GM15510 (cell line): ENCODE data around the gene STXBP3.

ENCODE experiments used
- POLR2A ChIP-seq: IDR thresholded peaks from 3 replicates; pipeline ENCODE4 v1.6.1; 2011; ENCODE audit warnings: borderline replicate concordance; ENCODE audit not compliant: insufficient read length; ENCODE audit errors: extremely low read depth

Gene STXBP3

DNA sequence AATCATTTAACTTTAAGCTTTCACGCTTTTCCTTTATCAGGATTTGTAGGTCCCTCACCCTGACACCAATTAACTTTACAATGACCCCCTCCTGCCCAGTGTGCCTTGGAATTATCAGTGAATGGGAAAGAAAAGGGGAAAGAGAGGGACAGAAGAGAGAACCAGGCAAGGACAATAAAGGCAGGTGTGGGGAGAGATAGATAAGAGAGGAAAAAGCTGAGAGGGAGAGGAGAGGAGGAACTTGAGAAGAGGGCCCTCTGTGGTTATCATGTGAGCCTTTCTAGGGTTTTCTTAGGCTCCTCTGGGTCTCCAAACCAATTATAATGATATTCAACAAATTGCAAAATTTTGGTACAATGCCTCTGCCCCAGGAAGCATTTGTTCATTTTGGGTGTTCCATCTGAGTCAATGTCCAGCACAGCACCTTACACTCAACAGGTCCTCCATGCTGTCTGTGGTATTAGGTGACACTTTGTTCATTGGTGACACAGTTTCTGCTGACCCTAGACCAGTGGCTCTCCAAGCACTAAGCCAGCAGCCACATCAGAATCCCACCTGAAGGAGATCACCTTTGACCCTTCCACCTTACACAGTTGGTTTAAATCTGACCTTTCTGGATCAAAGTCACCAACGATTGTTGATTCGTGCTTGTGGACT, 96.2 kb downstream of the STXBP3 start:
- no peak for TF ChIP-seq POLR2A

- no peak for TF ChIP-seq POLR2A
Observed at GRCh38 chr1:108843390-108844137, 97.1 kb downstream of the STXBP3 start.

GRCh38 chr1:108845446-108845845, 99.0 kb downstream of the STXBP3 start:
- TF ChIP-seq POLR2A, result no peak

DNA sequence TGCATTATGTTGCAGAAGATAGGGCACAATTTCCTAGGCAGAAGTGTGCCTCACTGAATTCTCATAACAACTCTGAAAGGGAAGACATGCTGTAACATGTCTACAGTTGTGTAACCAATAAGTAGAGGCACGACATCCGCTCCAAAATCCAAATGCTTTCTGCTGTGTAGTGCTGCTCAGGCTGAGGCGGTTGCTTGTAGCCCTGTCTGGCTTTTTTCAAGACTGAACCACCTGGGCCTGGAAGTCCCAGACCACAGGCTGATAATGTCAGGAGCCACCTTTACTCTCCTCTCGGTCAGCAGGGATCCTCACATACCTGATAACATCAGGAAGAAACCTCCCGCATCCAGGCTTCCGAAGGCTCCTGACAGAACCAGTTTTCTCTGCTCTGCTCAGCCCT, 99.5 kb downstream of the STXBP3 start:
- TF ChIP-seq POLR2A, result no peak

DNA sequence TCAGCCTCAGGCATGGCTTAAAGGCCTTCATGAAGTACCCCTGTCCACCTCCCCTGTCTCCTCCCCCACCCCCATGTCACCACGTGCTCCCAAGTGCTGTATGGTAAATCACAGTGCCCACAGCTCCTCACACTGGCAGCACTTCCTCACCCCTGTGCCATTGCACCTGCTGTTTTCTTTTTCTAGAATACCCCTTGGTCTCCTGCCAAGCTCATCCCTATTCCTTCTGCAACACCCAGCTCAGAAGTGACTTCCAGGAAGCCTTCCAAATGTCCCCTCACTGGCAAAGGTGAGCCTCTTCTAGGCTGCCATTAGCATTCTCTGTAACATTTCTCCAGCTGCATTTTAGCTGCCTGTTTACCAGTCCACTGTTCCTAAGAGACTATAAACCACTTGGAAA, 101.0 kb downstream of the STXBP3 start:
- TF ChIP-seq POLR2A, result no peak

DNA sequence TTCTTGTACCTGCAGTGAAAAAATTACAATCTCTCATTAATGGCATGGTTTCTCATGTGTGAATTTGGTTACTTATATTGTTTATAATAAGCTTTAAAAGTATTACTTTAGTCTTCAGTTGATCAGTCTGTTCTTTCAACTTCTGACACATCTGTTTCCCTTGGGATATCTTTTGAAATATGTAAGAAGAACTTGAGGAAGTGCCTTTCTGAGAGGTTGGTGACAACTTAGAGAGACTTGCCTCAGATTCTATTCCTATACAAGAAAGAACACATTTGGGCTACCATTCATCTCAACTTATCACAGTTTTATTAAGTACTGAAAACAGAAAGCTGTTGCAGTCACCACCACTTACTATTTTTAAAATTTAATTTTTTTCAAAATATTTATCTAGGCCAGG, 102.3 kb downstream of the STXBP3 start:
- TF ChIP-seq POLR2A, result no peak

GRCh38 chr1:108850929-108851328, 104.5 kb downstream of the STXBP3 start:
- TF ChIP-seq POLR2A, result no peak

DNA sequence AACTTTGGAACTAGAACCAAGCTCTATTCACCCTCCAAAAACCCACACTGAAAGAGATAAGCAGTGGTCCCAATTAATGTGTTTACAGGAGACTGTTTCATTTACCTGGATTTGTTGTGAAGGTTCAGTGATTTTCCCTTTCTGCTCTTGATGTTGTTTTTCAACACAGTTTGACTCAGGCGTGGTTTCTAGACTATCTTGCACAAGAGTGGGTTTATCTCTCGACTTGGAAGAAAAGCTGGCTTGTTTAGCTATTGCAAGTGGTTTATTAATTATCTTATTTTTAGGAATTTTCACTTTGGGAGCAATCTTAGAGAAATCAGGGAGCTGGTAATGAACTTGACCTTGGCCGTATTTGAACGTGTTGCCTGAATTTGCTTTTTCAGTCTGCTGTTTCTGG, 105.1 kb downstream of the STXBP3 start:
- TF ChIP-seq POLR2A, result no peak

DNA sequence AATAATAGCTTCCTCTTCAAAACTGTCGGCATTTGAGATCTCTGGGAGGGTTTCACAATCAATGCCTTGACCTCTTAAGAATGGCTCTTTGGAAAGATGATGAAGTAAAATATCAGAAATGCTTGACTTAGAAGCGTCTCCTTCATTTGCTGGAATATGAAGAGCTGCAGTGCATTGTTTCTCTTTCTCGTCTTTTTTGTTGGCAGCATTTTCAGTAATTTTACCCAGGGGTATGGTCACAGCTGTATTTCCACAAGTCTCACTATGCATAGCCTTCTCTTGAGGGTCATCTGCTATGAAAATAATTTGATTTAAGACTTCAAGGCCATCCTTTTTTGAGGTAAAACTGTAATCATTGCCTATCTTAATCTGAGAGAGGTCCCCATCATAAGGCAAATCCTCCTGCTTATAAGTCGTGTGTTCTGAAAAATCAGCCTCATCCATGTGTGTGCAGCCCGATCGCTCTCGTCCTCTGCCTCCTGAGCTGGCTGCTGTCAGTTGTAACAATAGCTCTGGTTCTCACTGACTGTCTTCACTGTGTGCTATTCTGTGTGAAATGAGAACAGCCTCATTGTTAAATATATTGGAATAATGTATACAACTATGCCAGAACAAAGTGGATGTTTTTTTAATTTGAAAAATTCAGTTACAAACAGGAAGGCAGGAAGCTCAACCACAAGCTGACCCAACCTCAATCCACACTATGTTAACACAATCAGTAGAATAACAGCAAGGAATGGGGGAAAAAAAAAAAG, 105.9 kb downstream of the STXBP3 start:
- TF ChIP-seq POLR2A, result no peak

- no peak for TF ChIP-seq POLR2A
Observed at GRCh38 chr1:108854221-108855019, 107.9 kb downstream of the STXBP3 start.

GRCh38 chr1:108856994-108857393, 110.5 kb downstream of the STXBP3 start, which contains the start of gene AKNAD1:
AKNAD1 (minus strand) TSS chr1:108857094; CDS start chr1:108852664, 4,430 bp downstream.
- TF ChIP-seq POLR2A, result no peak

- no peak for TF ChIP-seq POLR2A
Observed at GRCh38 chr1:108858230-108858950, 111.9 kb downstream of the STXBP3 start.
